GM21619 (cell line): ENCODE results near the gene EIF1AD.

ENCODE experiments used
- ATAC-seq: cut with Tn5 transposase; IDR thresholded peaks from one replicate; pipeline ENCODE4 v1.9.1; 2021; ENCODE audit not compliant: unreplicated experiment

The EIF1AD gene

GRCh38 chr11:66006134-66006890 lies 4.4 kb upstream of the EIF1AD start:
- ATAC-seq: no peak

DNA sequence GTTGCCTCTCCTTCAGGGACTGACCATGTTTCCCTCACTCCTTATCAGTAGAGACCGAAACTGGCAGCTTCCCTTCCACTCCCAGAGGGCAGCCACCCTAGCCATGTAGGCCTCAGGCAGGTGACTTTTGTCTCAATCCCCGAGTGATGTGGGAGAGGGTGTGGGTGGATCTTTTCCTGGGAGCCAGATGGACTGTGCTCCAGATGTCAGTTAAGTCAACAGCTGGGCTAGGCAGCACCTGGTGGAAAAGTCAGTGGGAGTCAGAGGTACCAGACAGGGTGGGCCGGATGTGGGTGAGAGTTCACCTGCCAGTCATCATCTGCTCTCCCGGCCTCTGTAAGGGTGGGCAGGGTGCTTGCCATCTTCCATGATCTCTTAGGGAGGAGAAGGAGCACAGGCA lies 2.2 kb upstream of the EIF1AD start:
- ATAC-seq: no peak

GRCh38 chr11:66003291-66003690 lies 1.3 kb upstream of the EIF1AD start:
- no peak for ATAC-seq

DNA sequence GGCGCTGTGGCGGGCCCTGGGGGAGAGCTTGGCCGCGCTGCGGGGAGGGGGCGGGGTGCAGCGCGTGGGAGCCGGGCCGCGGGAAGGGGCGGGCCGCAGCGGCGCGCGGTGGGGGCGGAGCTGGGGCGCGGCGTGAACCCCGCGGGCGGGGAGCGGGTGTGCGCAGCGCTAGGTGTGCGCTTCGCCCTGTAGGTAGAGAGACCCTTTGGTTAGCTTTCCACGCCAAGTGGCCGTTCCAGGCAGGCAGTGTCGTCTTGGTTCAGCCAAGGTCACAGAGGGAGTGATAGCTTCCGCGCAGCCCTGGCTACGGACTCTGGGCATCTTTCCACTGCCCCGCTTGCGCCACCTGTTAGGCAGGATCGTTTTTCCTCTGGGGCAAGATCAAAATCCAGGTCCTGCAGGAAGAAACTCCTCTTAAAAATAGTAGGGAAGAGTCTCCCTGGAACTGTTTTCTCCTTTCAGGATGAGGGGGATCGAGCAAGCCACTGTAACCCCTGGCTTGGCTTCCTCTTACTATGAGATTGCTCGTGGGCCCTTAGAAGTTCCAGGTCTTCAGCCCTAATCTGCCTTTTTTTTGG lies 780 bp upstream of the EIF1AD start:
- peak; percentile 34 for ATAC-seq

- no peak for ATAC-seq
Measured at GRCh38 chr11:65997286-65997685, 4.7 kb downstream of the EIF1AD start.

DNA sequence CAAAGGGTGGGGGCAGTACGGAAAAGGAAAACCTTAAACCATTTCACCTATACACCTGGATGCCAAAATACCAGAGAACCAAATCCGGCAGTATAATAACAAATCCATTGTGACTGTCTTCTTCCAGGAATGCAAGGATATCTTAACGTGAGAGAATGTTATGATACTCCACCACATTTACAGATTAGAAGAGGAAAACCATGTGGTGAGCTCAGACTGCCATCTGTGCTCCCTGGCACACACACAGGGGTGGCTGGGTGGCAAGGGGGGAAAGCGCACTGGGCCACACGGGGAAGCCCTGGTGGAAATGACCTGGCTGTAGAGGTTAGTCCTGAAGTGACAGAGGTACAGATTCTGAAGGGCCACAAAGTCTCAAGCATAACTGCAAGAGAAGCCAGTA lies 9.9 kb downstream of the EIF1AD start:
- ATAC-seq: no peak

DNA sequence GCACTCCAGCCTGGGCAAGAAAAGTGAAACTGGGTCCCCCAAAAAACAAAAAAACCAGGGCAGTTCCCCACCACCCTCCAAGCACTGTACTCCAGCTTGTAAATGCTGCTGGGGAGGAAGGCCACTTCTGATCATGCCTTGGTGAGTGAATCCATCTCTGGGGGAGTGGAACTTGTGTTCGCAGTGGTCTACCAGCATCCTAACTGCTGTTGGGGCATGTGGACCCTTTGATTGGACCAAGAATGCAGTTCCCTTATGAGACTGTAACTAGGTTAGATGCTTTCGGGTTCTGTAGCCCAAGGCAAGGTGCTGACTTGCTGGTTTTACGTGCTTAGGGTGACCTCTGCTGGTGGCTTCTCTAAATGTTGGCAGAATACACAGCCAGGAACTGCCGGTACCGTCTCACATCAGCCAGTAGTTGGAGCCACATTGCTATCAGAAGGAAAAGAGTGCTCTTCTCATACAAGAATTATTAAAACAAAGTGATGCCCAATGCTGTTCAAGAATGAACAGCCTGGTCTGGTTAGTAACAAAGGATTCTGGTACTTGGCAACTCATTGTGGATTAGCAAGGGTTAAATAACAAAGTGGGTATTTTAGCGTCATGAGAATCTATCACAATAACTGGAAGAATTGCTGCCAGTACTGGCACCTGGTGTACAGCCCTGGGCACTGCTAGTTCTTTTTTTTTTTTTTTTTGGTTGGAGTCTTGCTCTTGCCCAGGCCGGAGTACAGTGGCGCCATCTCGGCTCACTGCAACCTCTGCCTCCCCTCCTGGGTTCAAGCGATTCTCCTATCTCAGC lies 13.0 kb downstream of the EIF1AD start:
- ATAC-seq: peak; percentile 99

DNA sequence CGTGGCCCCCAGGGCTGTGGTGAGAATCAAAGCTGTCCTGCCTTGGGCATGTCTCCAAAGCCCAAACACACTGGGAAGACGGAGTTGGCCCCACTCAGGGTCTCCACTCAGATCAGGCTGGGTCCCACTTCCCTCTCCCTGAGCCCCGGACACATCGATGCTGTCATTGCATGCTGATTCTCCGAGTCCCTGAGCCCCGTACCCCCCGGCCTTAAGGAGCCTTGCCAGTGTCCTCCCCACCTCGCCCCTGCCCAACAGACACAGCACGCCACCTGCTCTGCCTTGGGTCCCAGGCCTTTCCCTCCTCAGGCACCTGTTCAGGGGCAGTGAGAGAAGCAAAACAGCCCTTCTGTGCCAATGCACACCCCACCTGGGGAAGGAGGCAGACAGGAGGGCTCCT lies 14.6 kb downstream of the EIF1AD start:
- no peak for ATAC-seq

GRCh38 chr11:65983589-65983987 lies 18.4 kb downstream of the EIF1AD start:
- no peak for ATAC-seq

GRCh38 chr11:65982824-65983588 lies 19.0 kb downstream of the EIF1AD start:
- ATAC-seq: no peak

GRCh38 chr11:65981972-65982823 lies 19.8 kb downstream of the EIF1AD start:
- no peak for ATAC-seq

DNA sequence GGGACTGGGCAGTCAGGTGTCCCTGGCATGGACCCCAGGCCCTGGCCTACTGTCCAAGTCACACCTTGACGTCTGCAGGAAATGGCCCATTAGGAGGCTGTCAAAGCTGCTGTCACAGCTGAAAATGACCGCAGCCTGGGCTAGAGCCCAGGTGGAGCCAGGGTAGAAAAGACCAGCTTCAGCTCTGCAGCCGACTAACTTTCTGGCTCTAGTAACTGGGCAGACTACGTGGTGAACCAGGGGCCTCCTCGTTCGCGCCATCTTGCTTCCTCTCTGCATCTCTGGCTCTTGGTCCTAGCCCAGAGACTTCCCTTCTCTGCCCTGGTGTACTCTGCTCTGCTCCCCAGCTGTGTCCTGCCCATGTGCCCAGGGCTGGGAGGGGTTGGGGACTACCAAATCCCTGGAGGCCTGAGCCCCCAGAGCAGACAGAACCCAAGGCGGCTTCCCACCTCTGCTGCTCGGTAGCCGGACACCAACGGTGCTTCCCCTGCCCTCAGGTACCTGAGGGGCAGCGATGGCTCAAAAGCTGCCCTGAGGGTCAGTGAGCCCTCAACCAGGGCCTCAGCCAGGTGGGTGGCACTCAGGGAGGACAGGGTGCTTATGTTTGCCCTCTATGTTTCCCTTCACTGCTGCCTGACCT lies 20.7 kb downstream of the EIF1AD start:
- no peak for ATAC-seq

- no peak for ATAC-seq
Measured at GRCh38 chr11:65979261-65979759, 22.6 kb downstream of the EIF1AD start.

GRCh38 chr11:65978391-65979238 lies 23.3 kb downstream of the EIF1AD start:
- no peak for ATAC-seq

DNA sequence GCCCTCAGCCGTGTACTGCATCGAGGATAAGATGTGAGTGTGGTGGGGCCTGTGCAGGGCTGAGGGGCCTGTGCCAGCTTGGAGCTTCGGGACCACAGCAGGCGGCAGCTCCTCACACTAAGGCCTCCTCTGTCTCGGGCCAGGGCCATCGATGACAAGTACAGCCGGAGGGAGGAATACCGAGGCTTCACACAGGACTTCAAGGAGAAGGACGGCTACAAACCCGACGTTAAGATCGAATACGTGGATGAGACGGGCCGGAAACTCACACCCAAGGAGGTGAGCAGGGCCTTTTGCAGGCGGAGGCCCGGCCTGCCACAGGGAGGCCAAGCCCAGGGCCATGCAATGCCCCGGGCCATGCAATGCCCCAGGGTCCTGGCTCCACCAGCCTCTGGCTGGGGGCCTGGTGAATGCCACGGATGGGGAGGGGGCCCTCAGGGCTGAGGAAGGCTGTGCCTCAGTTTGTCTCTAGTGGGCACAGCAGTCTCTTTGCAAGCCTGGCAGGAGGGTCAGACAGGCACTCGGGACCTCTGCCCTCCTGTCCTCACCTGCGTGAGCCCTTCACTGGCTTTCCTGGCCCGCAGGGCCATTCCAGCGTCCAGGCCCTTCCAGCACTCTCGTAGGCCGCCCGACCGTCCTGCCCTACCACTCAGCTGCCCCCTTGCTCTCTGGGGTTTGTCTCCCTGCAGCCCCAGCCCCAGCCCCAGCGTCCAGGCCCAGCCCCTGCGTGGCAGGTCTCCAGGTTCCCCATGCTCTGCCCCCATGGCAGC lies 24.2 kb downstream of the EIF1AD start:
- no peak for ATAC-seq

GRCh38 chr11:65976216-65977176 lies 25.5 kb downstream of the EIF1AD start:
- no peak for ATAC-seq

- no peak for ATAC-seq
Measured at GRCh38 chr11:65975771-65976170, 26.2 kb downstream of the EIF1AD start.
